GM13977 (cell line): ENCODE results near the gene ZNF35.
"Not testable (repeated sequence)": the region's sequence is repeated elsewhere in the genome, so short reads cannot be mapped to it uniquely, and the experiment has no call there.

ENCODE experiments used
- DNase-seq: peaks from one replicate; pipeline ENCODE4 v3.0.0; 2012; ENCODE audit warnings: low spot score
- CTCF ChIP-seq: IDR thresholded peaks from 2 replicates; pipeline ENCODE4 v1.5.1; 2012; ENCODE audit warnings: mild to moderate bottlenecking, control low read depth; ENCODE audit not compliant: insufficient read depth; ENCODE audit errors: extremely low read depth, missing control alignments
- in situ Hi-C: fragments of 300-500 bp; cut with MboI; formaldehyde crosslinking; loops from one replicate; pipeline ENCODE4 v1.12.0; 2022; ENCODE audit warnings: low sequenced_read_pairs, low pct_unique_long_range_greater_than_20kb, mixed read lengths, inconsistent platforms; ENCODE audit not compliant: unreplicated experiment

Gene ZNF35

GRCh38 chr3:44661189-44661588 is 12.7 kb downstream of the ZNF35 start:
- DNase-seq = no peak
- TF ChIP-seq CTCF = peak; percentile 10
- in situ Hi-C loops = no loop called here

DNA sequence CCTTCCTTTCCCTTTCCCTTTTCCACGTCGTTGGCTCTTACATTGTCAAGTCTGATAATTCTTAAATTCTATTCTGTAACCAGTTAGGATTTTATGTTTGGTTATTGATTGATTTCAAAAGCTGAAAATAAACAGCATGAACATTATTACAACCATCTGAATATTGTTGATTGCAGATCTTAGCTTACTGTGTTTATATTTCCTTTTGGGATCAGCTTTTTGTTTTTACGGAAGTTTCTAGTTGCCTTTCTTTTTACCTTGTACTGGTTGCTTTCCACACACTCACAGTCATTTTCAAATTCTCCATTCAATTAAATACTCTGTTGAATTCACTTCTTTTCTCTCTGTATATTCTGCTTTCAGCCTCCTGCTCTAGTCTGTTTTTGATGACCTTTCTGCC is 16.6 kb downstream of the ZNF35 start:
- in situ Hi-C loops = no loop called here
- TF ChIP-seq CTCF = no peak
- DNase-seq = no peak

GRCh38 chr3:44666346-44666745 is 17.8 kb downstream of the ZNF35 start:
- in situ Hi-C loops = no loop called here
- no peak for DNase-seq
- TF ChIP-seq CTCF = no peak

DNA sequence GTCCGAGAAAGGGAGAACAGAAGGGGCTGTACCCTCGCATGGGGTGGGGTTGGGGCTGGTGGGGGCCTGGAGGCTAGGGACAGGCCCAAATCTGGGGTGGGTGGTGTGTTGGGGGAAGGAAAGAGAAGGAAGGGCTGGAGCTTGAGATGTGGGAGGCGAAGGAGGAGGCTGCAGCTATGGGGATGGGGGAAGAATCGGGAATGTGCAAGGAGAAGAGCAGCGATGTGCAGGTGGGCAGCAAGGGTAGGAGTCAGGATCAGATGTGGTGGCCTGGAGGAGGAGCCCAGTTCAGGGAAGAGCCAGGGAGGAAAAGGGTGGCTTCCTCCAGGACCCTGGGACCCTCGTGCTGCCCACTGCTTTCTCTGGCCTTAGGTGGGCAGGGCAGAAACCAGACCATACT is 21.2 kb downstream of the ZNF35 start:
- in situ Hi-C loops = no loop called here
- no peak for TF ChIP-seq CTCF
- no peak for DNase-seq

- in situ Hi-C loops, DNase-seq: not testable (repeated sequence)
Observed at GRCh38 chr3:44673466-44673865, 24.9 kb downstream of the ZNF35 start.

- in situ Hi-C loops = no loop called here
- DNase-seq = no peak
- TF ChIP-seq CTCF = no peak
Observed at GRCh38 chr3:44674211-44674610, 25.7 kb downstream of the ZNF35 start.

GRCh38 chr3:44678480-44679116 is 30.1 kb downstream of the ZNF35 start:
- in situ Hi-C loops = no loop called here
- no peak for DNase-seq
- TF ChIP-seq CTCF = no peak
